Gastroesophageal sphincter (tissue), 3 donors: ENCODE results near the gene CPOX.

ENCODE experiments used
- EP300 ChIP-seq: sonication (generic); formaldehyde crosslinking; IDR thresholded peaks from one replicate; pipeline ENCODE4 v1.6.1; 2017; ENCODE audit warnings: antibody characterized with exemption, mild to moderate bottlenecking
- POLR2A ChIP-seq, 2 donors: fragments of 450-650 bp; IDR thresholded peaks; one replicate each; pipeline ENCODE4 v1.6.1; 2017; ENCODE audit warnings: antibody characterized with exemption in 2 of 2, mild to moderate bottlenecking in 2 of 2, moderate library complexity in 1 of 2
- POLR2AphosphoS5 ChIP-seq: sonication (generic); formaldehyde crosslinking; IDR thresholded peaks from one replicate; pipeline ENCODE4 v1.6.1; 2017; ENCODE audit warnings: antibody characterized with exemption
- TF ChIP-seq, protein P1 (sequence below), 4 experiments: fragments of 200-600 bp in 2 of 4; fragments of 450-650 bp in 2 of 4; sonication (generic) in 1 of 4; IDR thresholded peaks; one replicate each; pipeline ENCODE4 v1.5.1; 2017 to 2019; ENCODE audit warnings: antibody characterized with exemption in 4 of 4, mild to moderate bottlenecking in 2 of 4, moderate library complexity in 2 of 4

DNA sequence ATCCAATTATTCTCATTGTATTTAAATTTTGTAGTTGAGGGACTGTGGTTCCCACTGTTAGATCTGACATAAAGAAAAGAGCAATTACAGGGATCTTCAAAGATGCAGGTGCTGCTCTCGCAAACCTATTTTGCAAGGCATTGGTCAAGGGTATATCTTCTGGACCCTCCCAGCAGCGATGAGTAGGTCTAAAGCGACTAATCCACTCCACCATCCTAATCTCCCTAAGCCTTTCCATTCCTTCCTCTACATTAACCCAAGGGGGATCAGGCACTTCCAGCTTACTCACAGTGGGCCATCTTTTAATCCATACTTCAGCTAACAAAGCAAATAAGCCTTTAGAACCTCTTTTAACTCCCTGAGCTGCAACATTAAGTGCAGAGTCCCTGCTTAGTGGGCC, 37.0 kb upstream of the CPOX start:
- TF ChIP-seq, protein P1, sequence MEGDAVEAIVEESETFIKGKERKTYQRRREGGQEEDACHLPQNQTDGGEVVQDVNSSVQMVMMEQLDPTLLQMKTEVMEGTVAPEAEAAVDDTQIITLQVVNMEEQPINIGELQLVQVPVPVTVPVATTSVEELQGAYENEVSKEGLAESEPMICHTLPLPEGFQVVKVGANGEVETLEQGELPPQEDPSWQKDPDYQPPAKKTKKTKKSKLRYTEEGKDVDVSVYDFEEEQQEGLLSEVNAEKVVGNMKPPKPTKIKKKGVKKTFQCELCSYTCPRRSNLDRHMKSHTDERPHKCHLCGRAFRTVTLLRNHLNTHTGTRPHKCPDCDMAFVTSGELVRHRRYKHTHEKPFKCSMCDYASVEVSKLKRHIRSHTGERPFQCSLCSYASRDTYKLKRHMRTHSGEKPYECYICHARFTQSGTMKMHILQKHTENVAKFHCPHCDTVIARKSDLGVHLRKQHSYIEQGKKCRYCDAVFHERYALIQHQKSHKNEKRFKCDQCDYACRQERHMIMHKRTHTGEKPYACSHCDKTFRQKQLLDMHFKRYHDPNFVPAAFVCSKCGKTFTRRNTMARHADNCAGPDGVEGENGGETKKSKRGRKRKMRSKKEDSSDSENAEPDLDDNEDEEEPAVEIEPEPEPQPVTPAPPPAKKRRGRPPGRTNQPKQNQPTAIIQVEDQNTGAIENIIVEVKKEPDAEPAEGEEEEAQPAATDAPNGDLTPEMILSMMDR (IDR thresholded peaks at IDR 0.05): no peak
- TF ChIP-seq POLR2A (IDR thresholded peaks at IDR 0.05) (no peak), EP300 (no peak), POLR2AphosphoS5 (no peak)
